Measurements from ENCODE around the gene ZNF407.

ZNF407 gene

DNA sequence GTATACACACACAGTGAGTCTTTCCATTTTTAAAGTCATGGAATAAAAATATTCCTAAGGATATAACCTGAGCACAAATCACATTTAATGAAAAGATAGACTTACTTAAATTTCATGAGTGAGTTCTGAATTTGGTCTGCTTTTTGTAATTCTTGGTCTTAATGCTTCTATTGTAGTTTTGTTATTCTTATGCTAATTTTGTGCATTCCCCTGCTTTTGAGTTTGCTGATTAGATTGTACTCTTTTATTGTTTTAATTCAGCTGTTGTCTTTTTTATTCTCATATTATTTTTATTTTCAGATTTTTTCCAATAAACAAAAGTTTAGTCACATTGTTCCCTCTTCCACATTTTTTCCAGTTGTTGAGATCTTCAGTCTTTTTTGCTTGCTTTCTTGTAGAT lies 202.4 kb downstream of the ZNF407 start:
- no peak for TF ChIP-seq GATA3 (IDR thresholded peaks at IDR 0.05; ENCODE audit: low read depth, low read length)
- TF ChIP-seq GATA2 (IDR thresholded peaks at IDR 0.05; ENCODE audit: low read depth, low read length) = no peak

DNA sequence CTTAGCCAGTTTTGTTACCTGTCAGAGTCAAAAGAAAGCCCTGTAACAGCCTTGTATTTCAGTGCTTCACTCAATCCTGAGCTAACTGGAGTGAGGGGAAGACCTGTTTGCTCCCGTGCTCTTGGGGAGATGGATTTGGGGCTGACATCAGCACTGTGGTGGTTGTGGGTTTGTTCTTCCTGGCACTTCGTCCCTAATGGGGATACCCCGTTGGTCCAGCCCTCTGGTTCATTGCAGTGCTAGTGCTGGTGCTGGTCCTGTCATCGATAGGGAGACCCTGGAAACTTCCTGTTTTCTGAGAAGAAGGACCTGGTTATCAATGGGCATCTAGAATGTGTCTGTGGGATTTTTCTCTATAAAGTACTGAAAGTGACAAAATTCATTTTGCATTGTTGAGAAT lies 205.4 kb downstream of the ZNF407 start:
- no peak for TF ChIP-seq GATA2 (IDR thresholded peaks at IDR 0.05; ENCODE audit: low read depth, low read length)
- TF ChIP-seq GATA3 (IDR thresholded peaks at IDR 0.05; ENCODE audit: low read depth, low read length) = no peak

DNA sequence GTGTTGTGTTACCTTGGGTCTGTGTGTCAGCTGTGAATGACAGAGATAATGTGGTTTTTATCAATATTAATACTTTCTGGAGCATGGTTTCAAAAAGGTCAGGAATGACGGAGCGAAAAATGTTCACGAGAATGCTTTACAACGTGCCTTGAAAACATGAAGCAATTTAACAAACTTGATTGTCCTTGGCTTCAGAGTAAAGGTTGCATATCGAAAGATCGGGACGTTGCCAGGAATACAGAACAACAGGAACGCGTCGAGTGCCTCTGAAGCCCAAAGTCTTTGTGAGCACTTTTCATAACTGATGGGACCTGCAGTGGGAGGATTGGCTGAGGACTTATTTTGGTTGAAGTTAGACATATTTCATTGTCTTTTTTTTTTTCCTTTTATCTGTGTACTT lies 206.1 kb downstream of the ZNF407 start:
- TF ChIP-seq GATA3 (IDR thresholded peaks at IDR 0.05; ENCODE audit: low read depth, low read length) = no peak
- no peak for TF ChIP-seq GATA2 (IDR thresholded peaks at IDR 0.05; ENCODE audit: low read depth, low read length)

DNA sequence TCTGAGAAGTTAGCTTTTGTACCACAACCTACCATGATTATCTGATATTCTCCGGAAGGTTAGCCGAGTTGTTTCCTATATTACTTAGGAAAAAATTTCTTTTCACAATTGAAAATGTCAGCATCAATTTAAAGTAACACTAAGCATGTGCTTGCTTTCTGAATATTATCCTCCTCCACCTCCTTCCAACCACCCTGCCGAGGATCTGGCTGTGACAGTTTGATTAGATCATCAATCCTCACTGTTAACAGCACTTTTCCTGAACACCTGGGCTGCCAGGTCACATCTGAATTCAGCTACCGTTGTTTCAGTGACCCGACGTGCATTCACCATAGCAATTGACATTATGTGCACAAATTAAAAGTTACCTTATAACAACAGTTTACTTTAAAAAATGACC lies 207.0 kb downstream of the ZNF407 start:
- TF ChIP-seq GATA3 (IDR thresholded peaks at IDR 0.05; ENCODE audit: low read depth, low read length) = no peak
- 0 out of 2 replicates have a peak, but pooled peaks have one; percentile 15 for TF ChIP-seq GATA2 (IDR thresholded peaks at IDR 0.05; ENCODE audit: low read depth, low read length)

DNA sequence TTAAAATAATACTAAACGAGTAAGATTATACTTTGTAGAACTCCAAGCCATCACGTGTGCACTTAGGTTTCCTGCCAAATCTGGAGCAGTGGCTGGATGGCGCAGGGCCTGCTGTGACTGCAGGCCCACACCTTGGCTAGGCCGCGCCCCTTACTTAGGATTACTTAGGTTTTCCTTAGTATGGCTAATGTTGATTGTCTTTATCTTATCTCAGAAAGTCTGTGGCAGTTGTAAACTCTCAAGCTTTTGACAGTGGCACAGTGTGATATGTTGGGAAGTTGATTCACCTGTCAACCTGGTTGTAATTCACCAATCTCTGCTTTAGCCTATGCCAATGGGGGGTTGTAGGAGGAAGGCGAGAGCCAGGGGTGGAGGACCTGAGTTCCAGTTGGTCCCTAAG lies 208.4 kb downstream of the ZNF407 start:
- TF ChIP-seq GATA3 (IDR thresholded peaks at IDR 0.05; ENCODE audit: low read depth, low read length) (no peak), GATA2 (IDR thresholded peaks at IDR 0.05; ENCODE audit: low read depth, low read length) (no peak)

DNA sequence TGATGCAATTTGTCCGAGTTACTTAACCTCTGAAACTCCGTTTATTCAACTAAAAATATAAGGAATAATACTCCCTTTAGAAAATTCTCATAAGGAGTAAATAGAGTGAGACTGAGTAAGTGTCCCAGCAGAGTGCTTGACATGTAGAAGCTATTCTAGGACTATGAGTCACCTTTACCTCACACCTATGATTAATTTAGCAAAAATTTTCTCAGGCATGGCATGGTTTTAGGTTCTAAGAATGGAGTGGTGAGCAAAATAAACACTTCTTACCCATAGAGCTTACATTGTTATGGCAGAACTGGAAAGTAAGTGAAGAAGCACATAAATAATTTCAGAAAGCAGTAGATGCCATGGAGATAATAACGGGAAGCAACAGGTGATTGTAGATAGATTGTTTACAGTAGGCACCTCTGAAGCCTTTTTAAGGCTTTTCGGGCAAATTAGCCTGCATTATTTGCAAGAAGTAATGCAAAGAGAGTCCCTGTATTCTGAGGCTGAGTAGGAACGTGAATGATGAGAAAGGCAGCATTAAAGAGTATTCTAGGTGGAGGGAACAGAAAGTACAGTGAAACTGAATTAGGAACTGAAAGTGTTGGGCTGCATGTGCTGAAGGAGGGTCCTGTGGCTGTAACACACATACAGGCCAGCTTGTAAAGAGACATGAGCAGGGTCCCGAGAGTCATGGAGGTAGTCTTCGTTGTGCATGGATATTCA lies 209.2 kb downstream of the ZNF407 start:
- TF ChIP-seq GATA3 (IDR thresholded peaks at IDR 0.05; ENCODE audit: low read depth, low read length) (no peak), GATA2 (IDR thresholded peaks at IDR 0.05; ENCODE audit: low read depth, low read length) (no peak)

DNA sequence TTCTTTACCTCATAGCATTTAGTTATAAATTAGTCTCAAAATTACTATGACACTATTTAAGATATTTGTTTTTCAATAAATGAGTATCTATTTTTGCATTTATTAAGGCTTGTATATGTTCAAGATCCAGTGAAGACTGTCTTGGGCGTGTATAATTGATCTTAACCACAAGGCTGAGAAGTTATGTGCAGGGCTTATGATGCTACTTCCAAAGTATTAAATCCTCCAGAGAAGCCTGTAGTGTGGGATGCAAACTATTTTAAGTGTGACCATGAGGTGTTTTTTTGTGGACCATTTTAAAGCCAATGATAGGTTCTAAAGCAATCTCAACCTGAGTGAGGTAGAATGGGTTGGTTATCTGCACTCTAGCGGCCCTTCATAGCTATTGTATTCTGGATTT lies 219.9 kb downstream of the ZNF407 start:
- TF ChIP-seq GATA2 (IDR thresholded peaks at IDR 0.05; ENCODE audit: low read depth, low read length) = no peak
- no peak for TF ChIP-seq GATA3 (IDR thresholded peaks at IDR 0.05; ENCODE audit: low read depth, low read length)

DNA sequence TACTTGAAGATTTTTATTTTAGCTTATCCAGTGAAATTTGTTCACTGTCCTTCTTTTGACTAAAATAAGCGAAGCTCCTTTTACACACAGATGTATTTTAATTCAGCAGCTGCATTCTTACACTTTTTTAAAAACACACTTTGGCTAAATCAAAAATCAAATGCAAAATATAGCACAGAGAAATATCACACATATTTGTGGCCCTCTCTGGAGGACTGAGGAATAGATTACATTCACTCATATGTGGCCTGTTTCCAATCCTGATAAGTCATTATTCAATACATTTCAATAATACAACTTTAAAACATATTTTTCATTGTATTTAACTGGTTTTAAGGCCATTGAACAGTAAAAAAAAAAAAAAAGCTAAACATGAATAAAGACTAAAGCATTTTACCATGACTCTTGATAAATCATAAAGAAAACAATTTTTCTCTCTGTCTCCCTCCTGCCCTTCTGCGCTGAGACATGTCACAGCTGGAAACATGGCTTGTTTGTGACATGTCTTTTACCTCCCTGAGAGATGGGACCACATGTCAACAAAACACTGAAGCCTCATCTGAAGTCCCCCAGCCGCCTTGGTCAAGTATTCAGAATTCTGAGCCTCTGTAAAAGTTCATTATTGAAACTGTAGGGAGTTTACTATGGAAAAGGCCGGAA lies 221.0 kb downstream of the ZNF407 start:
- no peak for TF ChIP-seq GATA2 (IDR thresholded peaks at IDR 0.05; ENCODE audit: low read depth, low read length)
- TF ChIP-seq GATA3 (IDR thresholded peaks at IDR 0.05; ENCODE audit: low read depth, low read length) = no peak

DNA sequence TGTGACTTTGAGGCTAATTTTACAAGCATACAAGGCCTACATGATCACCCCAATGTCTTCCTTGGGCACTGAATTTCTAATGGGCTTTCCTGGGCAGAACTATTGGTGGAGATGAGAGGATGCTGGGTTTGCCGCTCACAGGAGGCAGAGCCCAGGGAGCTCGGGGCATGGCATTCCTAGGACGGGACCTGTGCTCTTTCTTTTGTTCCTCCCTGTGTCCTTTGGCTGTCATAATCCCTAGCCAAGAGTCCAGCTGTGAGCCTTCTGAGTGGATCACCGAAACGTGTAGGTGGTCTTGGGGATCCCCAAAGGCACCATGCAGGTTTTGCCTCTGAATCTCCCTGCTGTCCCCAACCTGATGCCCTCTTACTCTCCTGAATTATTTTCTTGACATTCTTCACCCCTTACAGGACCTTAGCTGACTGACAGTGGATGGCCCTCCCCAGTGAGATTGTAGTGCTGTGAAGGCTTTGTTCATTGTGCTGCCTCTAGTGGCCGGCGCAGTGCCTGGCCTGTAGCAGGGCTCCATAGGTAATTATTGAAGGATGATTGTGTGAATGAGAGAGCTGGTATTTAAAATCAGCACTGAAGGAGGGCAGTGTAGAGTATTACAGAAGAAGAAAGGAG lies 221.9 kb downstream of the ZNF407 start:
- no peak for TF ChIP-seq GATA2 (IDR thresholded peaks at IDR 0.05; ENCODE audit: low read depth, low read length)
- no peak for TF ChIP-seq GATA3 (IDR thresholded peaks at IDR 0.05; ENCODE audit: low read depth, low read length)

DNA sequence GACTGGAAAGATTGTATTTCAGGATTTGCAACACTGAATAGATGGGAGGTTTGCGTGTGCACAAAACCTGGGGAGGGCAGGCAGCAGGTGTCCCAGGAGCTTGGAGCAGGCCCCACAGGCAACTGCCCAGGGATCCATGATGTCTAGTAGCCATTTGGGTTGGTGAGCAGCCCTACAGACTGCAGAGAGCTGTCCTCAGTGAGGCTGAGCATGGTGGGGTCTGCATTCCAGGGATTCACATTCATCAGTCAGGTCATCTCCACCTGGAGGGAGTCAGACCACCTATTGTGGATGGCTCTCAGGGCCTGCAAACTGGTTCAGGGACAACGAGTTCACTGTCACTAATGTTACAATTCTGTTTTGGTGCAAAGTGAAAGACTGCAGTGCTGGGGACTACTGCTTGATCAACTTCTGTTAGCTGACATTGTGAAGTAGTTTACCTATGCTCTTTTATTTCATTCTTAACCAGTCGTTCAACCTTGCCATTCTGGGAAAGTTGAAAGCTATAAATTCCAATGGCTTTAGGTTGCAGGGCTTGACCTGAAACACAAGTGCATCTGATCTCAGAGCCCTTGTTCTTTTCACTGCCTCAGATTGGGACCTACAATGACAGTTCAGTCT lies 222.6 kb downstream of the ZNF407 start:
- TF ChIP-seq GATA2 (IDR thresholded peaks at IDR 0.05; ENCODE audit: low read depth, low read length) (no peak), GATA3 (IDR thresholded peaks at IDR 0.05; ENCODE audit: low read depth, low read length) (no peak)

DNA sequence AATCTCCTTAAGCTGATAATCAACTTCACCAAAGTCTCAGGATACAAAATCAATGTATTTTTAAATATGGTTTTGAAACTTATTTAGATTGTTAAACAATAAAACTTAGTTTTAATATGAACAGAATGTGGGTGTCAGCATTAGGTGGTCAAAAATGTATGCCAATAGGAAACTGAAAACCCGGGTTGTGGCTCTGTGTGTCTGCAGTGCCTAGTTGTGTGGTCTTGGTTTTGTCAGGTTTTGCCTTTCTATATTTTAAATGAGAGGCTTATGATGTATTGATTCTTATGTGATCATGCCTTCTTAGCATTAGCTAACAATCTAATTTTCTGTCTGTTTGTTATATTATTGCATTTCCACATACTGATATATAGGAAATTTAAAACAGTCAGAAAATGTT lies 227.8 kb downstream of the ZNF407 start:
- TF ChIP-seq GATA3 (IDR thresholded peaks at IDR 0.05; ENCODE audit: low read depth, low read length) = no peak
- TF ChIP-seq GATA2 (IDR thresholded peaks at IDR 0.05; ENCODE audit: low read depth, low read length) = no peak

DNA sequence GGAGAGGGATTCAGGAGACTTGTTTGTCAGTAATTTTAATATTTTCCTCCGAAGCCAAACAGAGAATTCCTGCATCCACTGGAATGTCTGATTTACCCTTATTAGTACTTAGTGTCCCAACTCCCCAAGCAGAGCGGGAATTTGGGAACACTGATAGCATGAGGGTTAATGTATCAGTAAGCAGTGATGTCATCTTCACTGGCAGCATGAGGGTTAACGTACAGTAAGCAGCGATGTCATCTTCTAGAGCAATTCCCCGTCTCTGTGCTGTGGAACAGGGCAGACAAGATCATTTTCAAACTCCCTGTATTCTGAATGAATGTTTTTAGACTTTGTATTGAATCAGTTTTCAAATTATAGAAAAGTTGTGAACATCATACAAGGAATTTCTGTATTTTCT lies 228.9 kb downstream of the ZNF407 start:
- TF ChIP-seq GATA2 (IDR thresholded peaks at IDR 0.05; ENCODE audit: low read depth, low read length) (no peak), GATA3 (IDR thresholded peaks at IDR 0.05; ENCODE audit: low read depth, low read length) (no peak)

DNA sequence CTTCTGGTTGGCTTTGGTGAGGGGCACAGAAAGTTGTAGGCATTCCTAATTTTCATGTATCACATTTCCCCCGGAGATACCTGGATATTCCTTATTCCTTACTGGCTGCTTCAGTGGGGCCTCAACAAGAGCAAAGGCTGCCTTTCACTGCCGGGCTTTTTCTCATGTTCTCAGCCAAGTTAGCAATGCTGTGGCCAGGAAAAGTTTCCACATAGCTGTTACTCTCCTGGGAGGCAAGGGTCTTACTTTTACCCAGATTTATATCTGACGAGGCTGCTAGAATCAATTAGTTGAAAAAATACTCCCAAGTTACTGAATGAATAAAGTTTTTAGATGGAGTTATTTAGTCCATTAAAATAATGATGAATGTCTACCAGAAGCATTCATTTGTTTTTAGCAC lies 230.5 kb downstream of the ZNF407 start:
- TF ChIP-seq GATA2 (IDR thresholded peaks at IDR 0.05; ENCODE audit: low read depth, low read length) (no peak), GATA3 (IDR thresholded peaks at IDR 0.05; ENCODE audit: low read depth, low read length) (no peak)

DNA sequence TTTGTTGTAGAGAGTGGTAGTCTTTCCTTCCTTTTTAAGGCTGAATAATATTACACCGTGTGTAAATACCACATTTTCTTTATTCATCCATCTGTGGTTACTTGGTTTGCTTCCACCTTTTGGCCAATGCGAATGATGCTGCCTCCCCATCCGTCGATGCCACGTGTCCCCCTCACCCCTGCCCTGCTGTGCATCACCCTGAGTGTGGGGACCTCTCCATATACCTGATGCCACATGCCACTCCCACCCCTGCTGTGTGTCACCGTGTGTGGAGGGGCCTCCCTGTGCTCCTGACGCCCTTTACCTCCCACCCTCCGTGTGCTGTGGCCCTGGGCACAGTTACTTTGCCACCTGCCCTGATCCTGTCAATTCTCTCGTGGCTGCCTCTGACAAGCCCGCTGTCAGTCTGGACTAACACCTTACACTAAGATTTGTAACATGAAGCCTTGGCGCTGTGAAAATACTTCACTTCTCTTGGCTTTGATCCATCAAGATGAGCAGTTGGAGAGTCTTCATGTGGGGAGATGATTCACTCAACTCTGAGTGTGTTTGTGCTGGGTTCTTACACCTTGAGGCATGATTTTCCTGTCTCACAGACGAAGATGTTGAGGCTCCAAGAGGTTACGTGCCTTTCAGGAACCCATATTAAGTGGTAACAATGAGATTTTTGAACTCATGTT lies 234.0 kb downstream of the ZNF407 start:
- TF ChIP-seq GATA2 (IDR thresholded peaks at IDR 0.05; ENCODE audit: low read depth, low read length) = no peak
- no peak for TF ChIP-seq GATA3 (IDR thresholded peaks at IDR 0.05; ENCODE audit: low read depth, low read length)

Data from SH-SY5Y (cell line).